Activated CD4-positive, alpha-beta T cell treated with anti-CD3 and anti-CD28 coated beads, Interleukin-2, amount 10 ng/mL, durations not matched to agents 7 days and 5 days (primary cell): Measurements from ENCODE around the gene CAPS. TPM values are rescaled to one million over a fixed set of nuclear protein-coding genes. Genes with fewer than 3 reads are reported as not detected.

ENCODE experiments used
- CTCF ChIA-PET: fragments of 350-600 bp; sonication (Branson Sonifier 250); formaldehyde crosslinking; loops from one replicate; lab custom pipeline; 2021; ENCODE audit warnings: antibody characterized with exemption; lab: Charles Lee
- POLR2A ChIA-PET: fragments of 350-600 bp; sonication (Branson Sonifier 250); formaldehyde crosslinking; loops from one replicate; lab custom pipeline; 2021; ENCODE audit warnings: antibody characterized with exemption; lab: Charles Lee
- DNase-seq: peaks from one replicate; pipeline ENCODE4 v3.0.0-alpha.2; 2020
- H3K27ac Mint-ChIP-seq: one replicate; pipeline ENCODE4 v1.8.0; 2021; ENCODE audit warnings: mild to moderate bottlenecking, moderate library complexity, mixed read lengths
- H3K27me3 Mint-ChIP-seq: one replicate; pipeline ENCODE4 v1.8.0; 2021; ENCODE audit warnings: mixed read lengths
- H3K36me3 Mint-ChIP-seq: one replicate; pipeline ENCODE4 v1.8.0; 2021; ENCODE audit warnings: low read depth, mixed read lengths
- H3K4me1 Mint-ChIP-seq: one replicate; pipeline ENCODE4 v1.8.0; 2021; ENCODE audit warnings: mixed read lengths
- H3K4me3 Mint-ChIP-seq: one replicate; pipeline ENCODE4 v1.8.0; 2021; ENCODE audit warnings: mild to moderate bottlenecking, moderate library complexity, mixed read lengths
- H3K9me3 Mint-ChIP-seq: one replicate; pipeline ENCODE4 v1.8.0; 2021; ENCODE audit warnings: mixed read lengths
- total RNA-seq, 2 experiments: library from RNA; stranded (reverse); gene quantifications; one replicate each; pipeline ENCODE4 v1.2.3, GENCODE V29; 2021

CAPS gene
- total RNA-seq, 2 experiments from 2014 or later = 17.2 to 21.0 TPM

- Mint-ChIP-seq H3K9me3 (peaks cover 5% of the 10 kb centered on the region), H3K4me1 (peaks cover 76% of the 10 kb centered on the region), H3K4me3 (peak overlapping the region; percentile 40), H3K36me3 (peaks cover 45% of the 10 kb centered on the region), H3K27me3 (no peaks in the 10 kb centered on the region), H3K27ac (peak overlapping the region; percentile 93)
- DNase-seq = peak; percentile 16
- CTCF ChIA-PET = interaction anchor here (0.5 to 2.9 kb wide), 9 partner anchors 13 to 308 kb away, joined by 3 to 10 read pairs (median 4); partner anchors contain the start of gene NRTN
- POLR2A ChIA-PET = no interaction called here
Measured at GRCh38 chr19:5948752-5949564, 34.9 kb downstream of the CAPS start.

DNA sequence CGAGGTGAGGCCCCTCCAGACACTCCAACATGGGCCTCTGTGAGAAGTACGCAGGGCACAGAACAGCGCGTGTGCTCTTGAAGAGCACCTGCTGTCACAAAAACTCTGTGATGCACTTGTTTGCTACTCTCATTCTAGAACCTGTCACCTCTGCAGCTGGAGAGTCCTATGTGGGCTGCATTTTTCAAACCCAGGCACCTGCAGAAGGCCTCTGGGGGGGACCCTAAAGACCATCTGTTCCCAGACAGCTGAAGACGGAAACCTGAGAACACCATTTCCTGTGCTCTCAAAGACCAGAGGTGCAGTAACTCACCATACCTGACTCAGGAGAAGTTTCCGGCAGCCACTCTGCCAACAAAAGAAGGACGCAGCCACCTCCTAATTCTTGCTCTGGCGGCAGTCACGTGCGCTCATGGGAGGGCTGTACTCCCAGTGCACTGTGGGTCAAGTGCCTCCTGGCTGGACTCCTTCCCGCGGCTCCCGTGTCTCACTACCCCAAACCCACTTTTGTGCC, 35.8 kb downstream of the CAPS start:
- POLR2A ChIA-PET = no interaction called here

DNA sequence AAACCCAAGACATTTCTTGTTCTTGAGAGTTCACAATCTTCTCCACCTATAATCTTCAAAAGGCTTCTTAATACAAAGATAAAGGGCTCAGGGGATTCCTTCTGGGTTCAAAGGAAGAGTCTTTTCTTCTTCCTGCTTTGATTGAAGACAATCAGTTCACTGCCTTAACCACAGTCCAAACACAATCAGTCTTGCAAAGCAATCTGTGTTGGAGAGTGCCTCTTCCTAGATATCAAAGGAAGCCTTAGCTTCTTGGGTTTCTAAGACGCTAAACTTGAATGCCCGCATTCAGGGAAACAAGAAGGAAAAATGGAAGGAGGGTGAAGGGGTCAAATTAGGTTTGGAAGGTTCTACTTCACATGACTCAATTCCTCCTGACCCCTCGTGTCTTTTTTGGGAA, 36.7 kb downstream of the CAPS start:
- peaks cover 86% of the 10 kb centered on the region for H3K4me1 Mint-ChIP-seq
- peaks cover 5% of the 10 kb centered on the region for H3K9me3 Mint-ChIP-seq
- DNase-seq = no peak
- H3K27me3 Mint-ChIP-seq = no peaks in the 10 kb centered on the region
- H3K36me3 Mint-ChIP-seq = peaks cover 45% of the 10 kb centered on the region
- peak overlapping the region; percentile 40 for H3K4me3 Mint-ChIP-seq
- ChIA-PET POLR2A (no interaction called here), CTCF (interaction anchor here (1.0 to 3.8 kb wide), 5 partner anchors 15 to 176 kb away, joined by 3 to 12 read pairs (median 4); partner anchors contain the start of gene NRTN)
- H3K27ac Mint-ChIP-seq = peak overlapping the region; percentile 93

More for the DNA sequence above, 35.8 kb downstream of the CAPS start:
- DNase-seq = peak; percentile 47
- Mint-ChIP-seq H3K36me3 (peaks cover 45% of the 10 kb centered on the region), H3K27ac (peak overlapping the region; percentile 93), H3K4me3 (peak overlapping the region; percentile 40), H3K27me3 (no peaks in the 10 kb centered on the region), H3K9me3 (peaks cover 5% of the 10 kb centered on the region), H3K4me1 (peaks cover 83% of the 10 kb centered on the region)
- CTCF ChIA-PET = interaction anchor here (1.0 to 2.9 kb wide), 4 partner anchors 16 to 207 kb away, joined by 3 to 9 read pairs (median 4); partner anchors contain the start of gene NRTN

DNA sequence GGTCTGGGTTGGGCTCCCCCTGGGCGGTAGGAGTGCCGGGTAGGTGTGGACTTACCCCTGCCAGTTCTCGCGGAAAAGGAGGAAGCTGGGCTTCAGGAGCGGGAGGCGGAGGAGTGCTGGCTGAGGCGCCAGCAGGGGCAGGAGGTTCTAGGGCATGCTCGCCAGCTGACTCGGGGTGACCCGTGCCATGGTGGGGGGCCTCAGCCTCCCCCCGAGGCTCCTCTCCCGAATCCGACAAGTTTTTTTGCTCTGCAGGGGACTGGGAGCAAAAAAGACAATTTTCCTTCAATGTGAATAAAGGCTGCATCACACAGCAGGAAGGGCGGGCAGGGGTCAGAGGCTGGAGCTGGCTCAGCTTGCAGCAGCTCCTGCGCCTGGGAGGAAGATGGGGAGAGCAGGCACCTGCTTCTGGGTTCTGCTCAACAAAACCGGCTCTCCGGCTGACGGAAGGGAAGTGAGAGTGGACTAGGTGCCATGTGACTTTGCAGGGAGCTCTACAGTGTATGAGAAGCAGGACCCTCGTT, 37.3 kb downstream of the CAPS start:
- POLR2A ChIA-PET = interaction anchor here (0.6 kb wide), 1 partner anchor 22 kb away, joined by 3 read pairs; no protein-coding TSS in a partner anchor
- Mint-ChIP-seq H3K9me3 (peaks cover 5% of the 10 kb centered on the region), H3K4me3 (no peak overlapping the region), H3K27ac (peak overlapping the region; percentile 92), H3K36me3 (peaks cover 45% of the 10 kb centered on the region), H3K27me3 (no peaks in the 10 kb centered on the region), H3K4me1 (peaks cover 87% of the 10 kb centered on the region)
- DNase-seq = no peak
- CTCF ChIA-PET = interaction anchor here (1.0 to 3.8 kb wide), 5 partner anchors 14 to 176 kb away, joined by 3 to 12 read pairs (median 4); partner anchors contain the start of gene NRTN

DNA sequence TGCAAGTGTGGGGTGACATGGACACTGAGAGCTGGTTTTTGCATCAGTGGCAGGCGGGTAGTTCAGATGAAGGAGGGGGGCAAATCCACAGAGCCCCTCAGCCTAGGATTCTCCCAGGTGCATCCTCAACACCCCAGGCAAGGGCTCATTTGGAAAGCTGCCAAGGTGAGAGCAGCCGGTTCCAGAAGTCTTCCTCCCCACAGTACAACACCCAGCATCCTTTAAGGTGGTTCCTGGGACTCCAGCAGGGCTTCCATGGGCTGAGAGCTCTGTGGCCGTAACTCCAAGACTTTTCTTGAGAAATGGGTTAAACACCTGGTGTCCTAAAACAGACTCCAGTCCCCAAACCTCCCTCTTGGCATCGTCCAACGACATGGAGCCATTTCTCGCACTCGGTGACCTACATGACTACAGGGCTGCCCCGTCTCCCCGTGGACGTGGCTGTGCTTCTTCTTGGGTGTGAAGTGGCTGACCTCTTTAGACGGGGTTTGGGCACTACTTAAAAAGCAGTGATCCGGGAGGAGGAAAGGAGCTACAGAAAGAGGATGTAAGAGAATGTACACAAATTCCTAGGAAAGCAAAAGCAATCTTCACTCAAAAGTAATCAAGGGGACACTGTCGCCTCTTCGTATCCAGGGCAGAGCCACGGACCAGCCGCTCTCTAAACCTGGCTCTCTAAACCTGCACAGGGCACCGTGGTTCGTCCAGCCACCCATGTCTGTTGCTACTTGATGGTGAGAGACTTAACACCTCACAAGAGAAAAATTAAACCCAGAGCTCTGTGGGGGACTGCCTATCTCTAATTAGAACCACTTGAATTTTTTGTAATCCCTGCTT, 38.4 kb downstream of the CAPS start:
- POLR2A ChIA-PET = interaction anchor here (0.6 kb wide), 1 partner anchor 21 kb away, joined by 3 read pairs; no protein-coding TSS in a partner anchor
- no peak for DNase-seq
- Mint-ChIP-seq H3K36me3 (peaks cover 43% of the 10 kb centered on the region), H3K27ac (peak overlapping the region; percentile 92), H3K4me3 (no peak overlapping the region), H3K4me1 (peaks cover 92% of the 10 kb centered on the region), H3K9me3 (peaks cover 5% of the 10 kb centered on the region), H3K27me3 (no peaks in the 10 kb centered on the region)
- CTCF ChIA-PET = interaction anchor here (2.9 to 3.8 kb wide), 2 partner anchors 16 to 148 kb away, joined by 9 to 12 read pairs; partner anchors contain the start of gene NRTN

GRCh38 chr19:5953030-5953589, 39.1 kb downstream of the CAPS start:
- POLR2A ChIA-PET = no interaction called here
- Mint-ChIP-seq H3K27me3 (no peaks in the 10 kb centered on the region), H3K4me1 (peaks cover 90% of the 10 kb centered on the region), H3K36me3 (peaks cover 39% of the 10 kb centered on the region), H3K4me3 (peak overlapping the region; percentile 53), H3K9me3 (peaks cover 5% of the 10 kb centered on the region), H3K27ac (peak overlapping the region; percentile 92)
- CTCF ChIA-PET = interaction anchor here (0.7 to 3.8 kb wide), 2 partner anchors 10 to 15 kb away, joined by 3 to 12 read pairs; no protein-coding TSS in a partner anchor
- DNase-seq = no peak

DNA sequence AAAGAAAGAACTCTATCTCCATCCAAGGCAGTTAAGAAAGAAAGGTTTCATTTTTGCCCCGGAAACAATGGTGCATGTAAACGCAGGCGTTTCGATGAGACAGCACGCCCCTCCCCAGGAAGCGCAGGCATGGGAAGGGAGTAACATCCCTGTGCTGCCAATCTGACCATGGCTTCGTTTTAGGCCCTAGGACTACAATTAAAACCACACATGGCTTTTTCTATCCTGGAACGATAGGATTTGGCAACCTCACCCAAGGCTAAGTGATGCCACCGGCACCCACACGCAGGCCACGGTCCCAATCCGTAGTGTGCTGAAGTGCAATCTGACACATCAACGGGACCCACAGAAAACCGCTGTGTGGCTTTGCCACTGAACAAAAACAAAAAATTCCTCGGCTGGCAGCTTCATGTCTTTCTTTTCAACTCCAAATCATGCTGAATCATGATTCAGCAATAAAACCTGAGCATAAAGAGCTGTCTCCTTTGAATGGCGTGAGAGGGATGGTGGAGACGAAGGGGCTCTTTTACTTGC, 39.7 kb downstream of the CAPS start:
- H3K36me3 Mint-ChIP-seq = peaks cover 35% of the 10 kb centered on the region
- POLR2A ChIA-PET = no interaction called here
- H3K4me1 Mint-ChIP-seq = peaks cover 88% of the 10 kb centered on the region
- H3K9me3 Mint-ChIP-seq = peaks cover 5% of the 10 kb centered on the region
- peak; percentile 56 for DNase-seq
- CTCF ChIA-PET = interaction anchor here (0.7 to 3.8 kb wide), 2 partner anchors 9 to 14 kb away, joined by 3 to 12 read pairs; no protein-coding TSS in a partner anchor
- H3K27ac Mint-ChIP-seq = peak overlapping the region; percentile 92
- peak overlapping the region; percentile 53 for H3K4me3 Mint-ChIP-seq
- no peaks in the 10 kb centered on the region for H3K27me3 Mint-ChIP-seq

DNA sequence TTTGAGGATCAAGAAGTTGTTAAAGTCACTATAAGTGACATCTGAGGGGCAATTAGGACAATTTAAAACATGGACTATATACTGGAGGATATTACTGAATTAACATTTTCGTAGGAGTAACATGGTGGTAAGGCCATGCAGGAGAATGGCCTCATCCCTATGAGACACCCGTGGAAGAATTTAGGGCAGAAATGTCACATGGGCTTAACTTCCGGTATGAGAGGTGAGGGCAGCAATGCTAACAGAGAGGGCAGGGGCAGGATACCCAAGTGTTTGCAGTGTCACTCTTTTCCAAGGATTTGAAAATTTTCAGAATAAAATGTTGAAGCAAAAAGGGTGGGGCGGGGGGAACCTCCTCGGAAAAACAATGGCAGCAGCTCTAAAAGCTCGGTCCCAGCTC, 40.2 kb downstream of the CAPS start:
- Mint-ChIP-seq H3K4me1 (peaks cover 88% of the 10 kb centered on the region), H3K4me3 (peak overlapping the region; percentile 53), H3K9me3 (peaks cover 5% of the 10 kb centered on the region), H3K36me3 (peaks cover 35% of the 10 kb centered on the region), H3K27ac (peak overlapping the region; percentile 92), H3K27me3 (no peaks in the 10 kb centered on the region)
- POLR2A ChIA-PET = no interaction called here
- DNase-seq = no peak
- CTCF ChIA-PET = interaction anchor here (0.7 to 3.8 kb wide), 2 partner anchors 9 to 14 kb away, joined by 3 to 12 read pairs; no protein-coding TSS in a partner anchor

DNA sequence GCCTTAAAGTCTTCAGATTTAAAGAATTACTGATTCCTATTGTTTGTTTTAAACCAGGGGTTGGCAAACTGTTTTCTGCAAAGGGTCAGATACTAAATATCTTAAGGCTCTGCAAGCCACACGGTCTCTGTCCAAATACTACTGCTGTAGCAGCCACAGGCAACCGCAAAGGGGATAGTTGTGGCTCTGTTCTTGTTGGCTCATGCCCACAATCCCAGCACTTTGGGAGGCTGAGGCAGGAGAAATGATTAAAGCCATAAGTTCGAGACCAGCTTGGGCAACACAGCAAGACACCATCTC, 41.5 kb downstream of the CAPS start:
- Mint-ChIP-seq H3K4me3 (no peak overlapping the region), H3K4me1 (peaks cover 87% of the 10 kb centered on the region), H3K9me3 (peaks cover 5% of the 10 kb centered on the region), H3K27me3 (no peaks in the 10 kb centered on the region), H3K36me3 (peaks cover 27% of the 10 kb centered on the region), H3K27ac (peak overlapping the region; percentile 62)
- CTCF ChIA-PET = interaction anchor here (3.4 kb wide), 1 partner anchor 13 kb away, joined by 17 read pairs; no protein-coding TSS in a partner anchor
- POLR2A ChIA-PET = no interaction called here
- DNase-seq = no peak

GRCh38 chr19:5956323-5956722, 42.3 kb downstream of the CAPS start:
- ChIA-PET POLR2A (no interaction called here), CTCF (interaction anchor here (1.1 to 3.4 kb wide), 2 partner anchors 12 to 152 kb away, joined by 4 to 17 read pairs; no protein-coding TSS in a partner anchor)
- Mint-ChIP-seq H3K4me3 (no peak overlapping the region), H3K27ac (peak overlapping the region; percentile 73), H3K9me3 (peaks cover 5% of the 10 kb centered on the region), H3K4me1 (peaks cover 87% of the 10 kb centered on the region), H3K27me3 (no peaks in the 10 kb centered on the region), H3K36me3 (peaks cover 20% of the 10 kb centered on the region)
- no peak for DNase-seq

DNA sequence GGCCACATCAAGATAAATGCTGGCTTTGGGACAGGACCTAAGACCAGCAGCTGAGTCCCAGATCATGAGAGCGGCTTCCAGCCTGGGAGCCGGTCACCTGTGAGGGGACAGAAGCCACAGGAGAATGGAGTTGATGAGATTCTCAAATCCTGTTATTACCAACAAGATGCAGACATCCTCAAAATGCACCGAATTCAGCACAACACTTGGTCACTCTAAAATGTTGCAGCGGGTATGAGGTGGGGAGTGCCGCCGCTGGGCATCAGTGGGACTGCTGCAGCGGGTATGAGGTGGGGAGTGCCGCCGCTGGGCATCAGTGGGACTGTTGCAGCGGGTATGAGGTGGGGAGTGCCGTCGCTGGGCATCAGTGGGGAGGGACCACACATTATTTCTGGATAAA, 42.7 kb downstream of the CAPS start:
- Mint-ChIP-seq H3K27me3 (no peaks in the 10 kb centered on the region), H3K4me1 (peaks cover 86% of the 10 kb centered on the region), H3K36me3 (peaks cover 18% of the 10 kb centered on the region), H3K27ac (no peak overlapping the region), H3K9me3 (peaks cover 5% of the 10 kb centered on the region), H3K4me3 (no peak overlapping the region)
- DNase-seq = no peak
- CTCF ChIA-PET = interaction anchor here (1.0 to 3.4 kb wide), 3 partner anchors 11 to 152 kb away, joined by 3 to 17 read pairs (median 4); no protein-coding TSS in a partner anchor
- POLR2A ChIA-PET = no interaction called here
